Stimulated activated CD8-positive, alpha-beta memory T cell treated with anti-CD3 and anti-CD28 coated beads, Interleukin-7, amount 100 ng/mL, for 24 hours (primary cell): ENCODE measurements around the gene SPDYE2.
"Not testable (repeated sequence)": the region's sequence is repeated elsewhere in the genome, so short reads cannot be mapped to it uniquely, and the experiment has no call there.

ENCODE experiments used
- DNase-seq: peaks from one replicate; pipeline ENCODE4 v3.0.0-alpha.2; 2020; ENCODE audit warnings: low read depth

The SPDYE2 gene

GRCh38 chr7:102540604-102541003 is 10.4 kb upstream of the SPDYE2 start:
- DNase-seq: not testable (repeated sequence)

GRCh38 chr7:102542083-102542482 is 8.9 kb upstream of the SPDYE2 start:
- DNase-seq: not testable (repeated sequence)

GRCh38 chr7:102542771-102543170 is 8.3 kb upstream of the SPDYE2 start:
- DNase-seq: not testable (repeated sequence)

- DNase-seq: not testable (repeated sequence)
These were observed 7.4 kb upstream of the SPDYE2 start, which contains the start of gene UPK3BL2 for GRCh38 chr7:102543596-102543995. TSS of gene UPK3BL2 (minus strand) at chr7:102543696. CDS start at chr7:102543636, 60 bp downstream.

- not testable (repeated sequence) for DNase-seq
These were observed 6.7 kb upstream of the SPDYE2 start for GRCh38 chr7:102544372-102544771.

- not testable (repeated sequence) for DNase-seq
These were observed 5.7 kb upstream of the SPDYE2 start for GRCh38 chr7:102545288-102545687.

GRCh38 chr7:102546353-102546752 is 4.7 kb upstream of the SPDYE2 start:
- DNase-seq: not testable (repeated sequence)

GRCh38 chr7:102568620-102569019 is 17.6 kb downstream of the SPDYE2 start:
- DNase-seq: not testable (repeated sequence)

- peak; percentile 100 for DNase-seq
These were observed 21.5 kb downstream of the SPDYE2 start, which contains the start of gene POLR2J3 for GRCh38 chr7:102572261-102573239. TSS of gene POLR2J3 (minus strand) at chr7:102572583. CDS start at chr7:102572521, 62 bp downstream.

GRCh38 chr7:102574607-102575006 is 23.6 kb downstream of the SPDYE2 start:
- not testable (repeated sequence) for DNase-seq

GRCh38 chr7:102576363-102576762 is 25.3 kb downstream of the SPDYE2 start:
- DNase-seq: not testable (repeated sequence)

- not testable (repeated sequence) for DNase-seq
These were observed 26.6 kb downstream of the SPDYE2 start for GRCh38 chr7:102577315-102578240.

- DNase-seq: not testable (repeated sequence)
These were observed 27.5 kb downstream of the SPDYE2 start for GRCh38 chr7:102578486-102578885.

- DNase-seq: not testable (repeated sequence)
These were observed 30.7 kb downstream of the SPDYE2 start for GRCh38 chr7:102581722-102582121.

- not testable (repeated sequence) for DNase-seq
These were observed 32.5 kb downstream of the SPDYE2 start for GRCh38 chr7:102583495-102583894.

- DNase-seq: not testable (repeated sequence)
These were observed 38.8 kb downstream of the SPDYE2 start for GRCh38 chr7:102589857-102590256.

GRCh38 chr7:102592477-102593019 is 41.5 kb downstream of the SPDYE2 start:
- not testable (repeated sequence) for DNase-seq

- not testable (repeated sequence) for DNase-seq
These were observed 42.8 kb downstream of the SPDYE2 start for GRCh38 chr7:102593637-102594334.

GRCh38 chr7:102596036-102596435 is 45.0 kb downstream of the SPDYE2 start:
- DNase-seq: not testable (repeated sequence)

- DNase-seq: not testable (repeated sequence)
These were observed 48.7 kb downstream of the SPDYE2 start for GRCh38 chr7:102599699-102600098.

- DNase-seq: not testable (repeated sequence)
These were observed 51.3 kb downstream of the SPDYE2 start for GRCh38 chr7:102602317-102602716.
